Measurements from ENCODE around the gene KPNA4. TPM values are rescaled to one million over a fixed set of nuclear protein-coding genes. Genes with fewer than 3 reads are reported as not detected.
"Not testable (repeated sequence)": the region's sequence is repeated elsewhere in the genome, so short reads cannot be mapped to it uniquely, and the experiment has no call there.

KPNA4 gene
- total RNA-seq, 1 experiment from 2014 or later: 19.5 TPM

DNA sequence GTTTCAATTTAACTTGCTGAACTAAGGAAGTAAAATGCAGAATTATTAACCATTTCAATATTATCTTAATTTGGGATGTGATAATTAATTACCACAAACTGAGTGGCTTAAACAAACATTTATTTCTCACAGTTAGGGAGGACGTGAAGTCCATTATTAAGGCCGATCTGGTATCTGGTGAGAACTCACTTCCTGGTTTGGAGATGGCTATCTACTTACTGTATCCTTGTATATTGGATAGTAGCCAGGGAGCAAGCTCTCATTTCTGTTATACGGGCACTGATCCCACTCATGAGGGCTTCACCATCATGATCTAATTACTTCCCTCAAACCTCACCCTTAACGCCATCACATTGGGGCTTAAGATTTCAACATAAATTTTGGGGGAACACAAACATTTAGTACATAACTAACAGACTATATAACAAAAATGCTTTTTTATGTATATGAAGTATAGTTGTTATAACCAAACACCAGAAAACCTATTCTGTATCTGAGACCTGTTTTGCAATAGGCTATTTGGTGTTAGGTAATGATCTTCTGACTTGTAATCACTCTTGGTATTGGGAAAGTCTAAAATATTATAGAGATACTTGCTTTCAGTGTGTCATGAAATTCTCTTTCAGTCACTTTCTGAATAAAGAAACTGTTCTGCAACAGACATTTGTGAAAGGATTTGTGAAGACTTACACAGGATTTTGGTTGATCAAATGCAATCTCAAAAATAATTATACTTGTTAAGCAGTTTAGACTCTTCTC, 4.7 kb upstream of the KPNA4 start:
- no peak for DNase-seq (ENCODE audit: low spot score)

DNA sequence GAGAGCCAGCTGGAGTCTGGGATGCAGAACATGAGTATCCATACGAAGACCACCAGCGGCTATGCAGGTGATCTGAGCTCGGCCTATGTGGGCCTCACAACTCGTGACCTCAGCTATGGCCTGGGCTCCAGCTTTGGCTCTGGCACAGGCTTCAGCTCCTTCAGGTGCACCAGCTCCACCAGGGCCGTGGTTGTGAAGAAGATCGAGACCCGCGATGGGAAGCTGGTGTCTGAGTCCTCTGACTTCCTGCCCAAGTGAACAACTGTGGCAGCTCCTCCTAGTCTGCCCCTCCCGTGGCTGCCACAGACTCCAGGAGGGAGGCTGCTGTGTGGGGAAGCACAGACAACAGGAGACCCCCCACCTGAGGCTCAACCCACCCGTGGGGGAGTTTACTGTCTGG, 3.6 kb upstream of the KPNA4 start:
- no peak for DNase-seq (ENCODE audit: low spot score)

DNA sequence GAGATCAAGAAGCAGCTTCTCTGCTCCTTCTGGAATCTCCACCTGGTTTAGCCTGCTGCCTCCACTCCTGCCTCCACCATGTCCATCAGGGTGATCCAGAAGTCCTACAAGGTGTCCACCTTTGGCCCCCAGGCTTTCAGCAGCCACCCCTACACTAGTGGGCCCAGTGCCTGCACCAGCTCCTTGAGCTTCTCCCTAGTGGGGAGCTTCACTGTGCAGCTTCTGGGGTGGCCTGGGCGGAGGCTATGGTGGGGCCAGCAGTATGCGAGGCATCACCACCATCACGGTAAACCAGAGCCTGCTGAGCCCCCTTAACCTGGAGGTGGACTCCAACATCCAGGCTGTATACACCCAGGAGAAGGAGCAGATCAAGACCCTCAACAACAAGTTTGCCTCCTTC, 2.4 kb upstream of the KPNA4 start:
- DNase-seq (ENCODE audit: low spot score): no peak

DNA sequence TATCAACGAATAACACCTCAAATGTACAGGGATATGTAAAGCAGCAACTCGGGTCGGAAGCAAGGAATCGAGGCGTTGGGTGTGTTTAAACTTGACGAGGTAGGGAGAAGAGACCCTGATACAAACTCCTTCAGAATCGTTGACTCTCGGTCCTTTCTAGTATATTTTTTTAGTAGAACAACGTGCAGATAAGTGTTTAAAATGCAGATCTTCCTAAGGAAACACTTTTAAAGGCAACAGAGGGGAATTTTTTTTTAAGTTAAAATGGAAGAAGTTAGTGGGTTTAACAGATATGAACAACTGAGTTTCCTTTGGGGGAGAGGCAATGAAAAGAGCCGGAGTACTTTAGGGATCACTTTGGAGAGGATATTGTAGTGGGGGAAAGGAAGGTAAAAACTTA, 1.1 kb upstream of the KPNA4 start:
- no peak for DNase-seq (ENCODE audit: low spot score)

DNA sequence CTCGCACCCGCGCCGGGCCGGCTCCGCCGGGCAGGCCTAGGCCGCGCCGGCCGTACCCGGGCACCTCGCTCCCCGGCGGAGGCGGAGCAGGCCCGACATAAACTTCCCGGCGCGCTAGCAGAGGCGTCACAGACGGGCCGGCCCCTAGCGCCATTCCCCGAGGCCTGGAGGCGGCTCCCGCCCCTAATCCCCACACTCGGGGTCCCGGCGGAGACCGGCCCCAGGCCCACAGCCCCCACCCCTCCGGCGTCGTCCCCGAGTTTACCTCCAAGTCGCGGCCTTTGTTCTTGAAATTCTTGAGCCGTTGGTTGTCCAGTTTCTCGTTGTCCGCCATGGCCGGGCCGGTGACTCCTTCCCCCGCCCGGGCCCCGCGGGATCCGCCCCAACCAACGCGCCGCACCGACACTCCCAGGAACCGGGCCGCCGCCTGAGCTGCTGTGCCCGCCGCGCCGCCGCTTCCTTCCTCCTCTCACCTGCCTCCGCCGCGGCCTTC, 376 bp downstream of the KPNA4 start:
- peak; percentile 40 for DNase-seq (ENCODE audit: low spot score)

DNA sequence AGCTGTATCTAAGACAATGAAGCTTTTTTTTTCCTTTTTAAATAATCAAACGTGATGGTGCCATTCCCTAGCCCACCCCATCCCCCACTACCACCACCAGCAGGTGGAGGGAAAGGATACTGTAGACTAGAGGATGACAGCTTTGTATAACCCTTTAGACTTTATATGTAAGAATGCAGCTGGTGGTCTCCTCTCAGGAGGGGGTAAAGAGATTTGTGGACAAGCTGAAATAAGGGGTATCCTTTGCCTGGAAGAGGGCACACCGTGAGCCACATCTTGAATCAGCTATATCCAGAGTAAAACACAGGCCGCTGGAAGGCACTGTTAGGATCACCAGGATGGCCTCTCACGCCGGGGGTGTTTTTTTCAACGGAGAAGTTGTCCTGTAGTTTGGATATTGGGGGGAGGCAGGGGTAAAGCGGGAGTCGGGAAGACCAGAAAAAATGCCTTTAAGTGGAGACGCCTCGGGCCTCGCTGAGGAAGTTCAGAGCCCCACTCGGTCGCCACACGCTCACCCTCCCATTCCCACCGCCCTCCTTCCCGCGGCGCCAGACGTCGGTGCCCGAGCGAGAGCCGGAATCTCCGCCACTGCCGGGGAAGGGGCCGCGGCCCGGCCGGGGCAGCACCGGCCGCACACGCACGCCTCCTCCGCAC, 986 bp downstream of the KPNA4 start:
- no peak for DNase-seq (ENCODE audit: low spot score)

DNA sequence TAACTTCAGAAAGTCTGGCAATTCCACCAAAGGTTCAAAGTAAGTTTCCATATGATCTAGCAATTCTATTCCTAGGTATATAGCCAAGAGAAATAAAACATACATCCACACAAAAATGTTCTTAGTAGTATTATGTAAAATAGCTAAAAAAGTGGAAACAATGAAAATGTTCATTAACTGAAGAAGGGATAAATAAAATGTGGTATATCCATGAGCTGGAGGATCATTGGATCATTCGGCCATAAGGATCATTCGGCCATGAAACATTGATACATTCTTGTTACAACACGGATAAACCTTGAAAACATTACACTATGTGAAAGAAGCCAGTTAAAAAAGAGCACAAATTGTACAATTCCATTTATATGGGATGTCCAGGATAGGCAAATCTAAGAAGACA, 2.4 kb downstream of the KPNA4 start:
- DNase-seq (ENCODE audit: low spot score): no peak

DNA sequence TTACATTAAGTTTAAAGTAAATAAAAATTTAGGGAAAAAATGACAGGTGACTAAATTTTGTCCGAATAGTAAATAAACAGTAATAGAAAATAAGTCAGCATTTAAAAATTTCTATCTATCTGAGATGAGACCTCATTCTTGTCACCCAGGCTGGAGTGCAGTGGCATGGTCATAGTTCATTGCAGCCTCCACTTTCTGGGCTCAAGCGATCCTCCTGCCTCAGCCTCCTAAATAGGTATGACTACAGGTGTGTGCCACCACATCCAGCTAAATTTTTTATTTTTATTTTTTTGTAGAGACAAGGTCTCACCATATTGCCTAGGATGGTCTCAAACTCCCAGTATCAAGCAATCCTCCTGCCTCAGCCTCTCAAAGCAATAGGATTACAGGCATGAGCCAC, 7.8 kb downstream of the KPNA4 start:
- no peak for DNase-seq (ENCODE audit: low spot score)

DNA sequence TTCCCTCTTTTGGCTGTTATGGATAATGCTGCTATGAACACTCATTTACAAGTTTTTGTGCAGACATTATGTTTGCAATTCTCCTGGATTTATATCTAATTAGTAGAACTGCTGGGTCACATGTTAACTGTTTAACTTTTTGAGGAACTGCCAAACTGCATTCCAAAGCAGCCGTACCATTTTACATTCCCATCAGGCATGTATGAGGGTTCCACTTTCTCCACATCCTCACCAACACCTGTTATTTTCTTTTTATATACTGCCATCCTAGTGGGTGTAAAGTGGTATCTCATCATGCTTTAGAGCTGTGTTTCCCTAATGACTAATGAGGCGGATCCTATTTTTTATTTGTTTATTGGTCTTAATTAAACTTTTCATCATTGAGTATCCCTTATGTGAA, 9.2 kb downstream of the KPNA4 start:
- DNase-seq (ENCODE audit: low spot score): no peak

DNA sequence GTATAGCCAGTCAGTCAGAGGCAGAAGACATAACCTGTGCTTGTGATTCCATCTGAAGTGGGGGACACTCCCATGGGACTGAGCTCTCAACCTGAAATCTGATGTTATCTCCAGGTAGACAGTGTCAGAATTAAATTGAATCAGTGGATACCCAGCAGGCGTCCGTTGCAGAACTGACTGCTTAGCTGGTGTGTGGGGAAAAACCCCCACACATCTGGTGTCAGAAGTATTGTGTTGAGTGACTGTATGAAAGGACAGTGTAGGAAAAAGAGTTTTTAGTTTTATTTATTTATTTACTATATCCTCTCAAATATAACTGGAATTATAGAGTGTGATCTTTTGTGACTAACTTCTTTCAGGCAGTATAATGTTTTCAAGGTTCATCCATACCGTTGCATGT, 10.4 kb downstream of the KPNA4 start:
- DNase-seq (ENCODE audit: low spot score): no peak

DNA sequence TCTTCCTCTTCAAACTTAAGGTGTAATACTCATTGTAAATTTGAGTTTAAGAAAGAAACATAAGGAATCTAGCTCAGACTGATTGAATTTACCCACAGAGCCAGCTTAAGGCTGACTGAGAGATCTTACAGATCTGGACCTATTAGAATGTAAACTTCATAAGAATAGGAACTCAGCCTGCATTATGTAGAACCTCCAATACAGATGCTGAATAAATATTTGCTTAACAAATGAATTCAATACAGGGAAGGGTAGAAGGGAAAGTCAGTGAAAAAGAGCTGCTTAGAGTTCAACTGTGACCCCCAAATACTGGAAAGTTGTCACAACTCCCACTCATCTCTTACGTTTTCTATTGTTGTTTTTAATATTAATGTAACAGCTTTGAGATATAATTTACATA, 11.5 kb downstream of the KPNA4 start:
- no peak for DNase-seq (ENCODE audit: low spot score)

DNA sequence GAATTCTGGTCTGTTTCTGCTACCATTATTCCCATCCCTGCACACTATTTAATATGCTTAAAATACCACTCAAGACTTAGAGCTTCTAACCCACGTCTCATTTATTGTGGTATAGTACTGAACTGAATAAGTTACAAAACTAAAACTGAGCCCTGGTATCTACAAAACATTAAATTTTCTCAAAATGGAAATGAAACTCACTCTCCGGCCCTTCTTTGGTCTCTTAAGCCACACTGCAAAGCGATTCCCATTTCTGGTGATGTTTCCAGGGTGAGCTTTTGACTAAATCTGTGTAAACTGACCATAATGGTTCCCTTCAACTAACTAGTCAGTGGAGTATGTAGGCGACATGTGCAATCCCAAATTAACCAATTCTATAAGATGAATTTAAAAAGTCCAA, 18.6 kb downstream of the KPNA4 start:
- DNase-seq (ENCODE audit: low spot score): no peak

DNA sequence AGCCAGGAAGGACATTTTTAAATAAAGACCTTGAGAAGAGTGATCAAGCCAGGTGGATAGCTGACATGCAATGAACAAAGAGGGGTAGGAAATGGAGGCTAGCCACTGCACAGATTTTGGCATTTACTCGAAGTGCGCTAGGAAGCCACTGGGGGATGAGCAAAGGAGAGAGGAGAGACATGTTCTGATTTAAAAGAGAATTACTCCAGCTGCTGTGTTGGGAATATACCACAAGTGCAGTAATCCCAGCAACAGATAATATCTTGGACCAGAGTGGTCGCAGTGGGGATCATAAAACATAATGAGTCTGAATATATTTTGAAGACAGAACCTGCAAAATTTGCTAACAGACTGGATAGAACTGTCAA, 19.9 kb downstream of the KPNA4 start:
- no peak for DNase-seq (ENCODE audit: low spot score)

DNA sequence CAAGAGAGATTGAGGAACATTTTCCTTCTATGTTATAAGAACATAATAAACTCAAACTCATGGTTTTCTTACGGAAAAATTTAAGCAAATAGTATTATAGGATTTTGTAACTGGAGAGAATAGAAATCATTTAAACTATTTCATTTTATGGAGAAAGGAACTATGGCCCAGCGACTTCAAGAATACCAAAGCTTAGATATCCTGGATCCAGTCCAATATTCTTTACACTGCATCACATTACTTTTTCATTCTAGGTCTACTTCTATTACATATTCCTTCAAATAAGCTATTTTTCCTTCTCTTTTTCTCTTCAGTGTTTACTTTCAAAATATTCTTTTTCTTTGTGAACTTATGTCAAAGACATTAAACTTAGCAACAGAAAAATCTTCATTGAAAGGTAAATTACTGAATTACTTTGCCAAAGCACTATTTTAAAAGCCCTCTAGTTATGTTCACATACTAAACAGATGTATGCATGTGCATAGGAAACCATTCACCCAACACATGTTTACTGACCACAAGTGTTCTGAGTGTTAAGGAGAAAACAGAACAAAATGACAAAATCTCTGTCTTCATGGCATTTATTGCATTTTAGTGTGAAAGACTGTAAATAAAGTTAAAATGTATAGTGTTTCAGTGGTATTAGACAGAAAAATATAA, 20.4 kb downstream of the KPNA4 start:
- DNase-seq (ENCODE audit: low spot score): no peak

DNA sequence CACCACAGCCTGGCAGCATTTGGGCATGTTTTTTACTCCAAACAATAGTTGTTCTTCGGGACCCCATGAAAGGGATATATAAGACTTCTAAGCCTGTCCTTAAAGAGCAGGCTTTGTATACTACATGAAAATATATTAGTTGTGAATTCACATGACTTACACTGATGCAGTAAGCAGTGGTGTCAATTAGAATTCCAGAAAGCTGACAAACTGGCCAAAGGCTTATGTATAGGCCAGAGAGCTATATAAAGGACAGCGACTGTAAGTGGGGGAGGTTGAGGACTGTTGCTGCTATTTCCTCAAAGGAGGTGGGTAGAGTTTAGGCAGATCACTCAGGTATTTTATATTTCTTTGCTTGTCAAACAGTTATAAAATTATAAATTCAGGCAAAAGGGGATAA, 24.8 kb downstream of the KPNA4 start:
- no peak for DNase-seq (ENCODE audit: low spot score)

DNA sequence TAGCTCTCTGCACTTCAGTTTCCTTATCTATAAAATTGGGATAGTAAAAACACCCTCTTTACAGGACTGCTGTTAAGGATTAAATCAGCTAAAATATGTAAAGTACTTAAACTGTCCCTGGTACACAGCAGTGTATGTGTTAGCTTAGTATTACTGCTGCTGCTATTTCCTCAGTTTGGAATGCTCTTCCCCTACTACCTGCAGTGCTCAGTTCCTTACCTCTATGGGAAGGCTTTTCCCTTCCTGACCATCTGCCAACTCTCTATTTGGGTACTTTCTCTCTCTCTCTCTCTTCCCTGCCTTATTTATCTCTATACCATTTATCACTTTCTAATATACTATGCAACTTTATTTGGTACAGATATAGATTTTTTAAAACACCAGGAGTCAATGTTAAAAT, 26.5 kb downstream of the KPNA4 start:
- DNase-seq (ENCODE audit: low spot score): no peak

DNA sequence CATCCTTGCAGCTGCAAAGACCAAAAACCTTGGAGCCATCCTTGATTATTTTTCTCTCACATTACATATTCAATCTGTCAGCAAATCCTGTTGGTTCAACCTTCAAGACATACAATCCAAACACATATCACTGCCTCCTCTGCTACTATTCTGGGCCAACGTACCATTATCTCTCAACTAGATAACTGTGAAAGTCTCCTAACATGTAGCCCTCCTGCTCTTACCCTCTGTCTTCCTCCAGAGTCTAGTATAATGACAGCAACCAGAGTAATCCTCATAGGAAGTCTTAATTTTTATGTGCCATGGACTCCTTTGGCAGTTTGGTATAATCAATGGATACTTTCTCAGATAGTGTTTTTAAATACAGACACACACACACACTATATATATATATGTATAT, 27.6 kb downstream of the KPNA4 start:
- no peak for DNase-seq (ENCODE audit: low spot score)

DNA sequence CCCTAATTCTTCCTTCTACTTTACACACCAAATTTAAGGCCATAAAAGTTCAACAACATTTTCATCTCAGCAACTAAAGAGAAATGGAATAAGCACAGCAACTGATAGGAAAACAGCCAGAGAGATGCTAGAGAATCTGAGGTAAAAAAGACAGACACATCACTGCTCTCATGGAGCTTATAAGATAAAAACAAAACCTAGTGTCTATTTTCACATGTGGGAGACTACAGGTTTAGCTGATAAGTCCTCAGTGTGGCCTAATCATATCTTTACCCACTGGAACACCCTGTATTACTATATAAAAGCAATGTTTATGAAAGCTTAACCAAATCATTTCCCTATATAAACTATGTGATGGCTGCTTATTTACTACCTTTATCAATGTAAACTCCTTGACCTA, 33.0 kb downstream of the KPNA4 start:
- DNase-seq (ENCODE audit: low spot score): no peak

DNA sequence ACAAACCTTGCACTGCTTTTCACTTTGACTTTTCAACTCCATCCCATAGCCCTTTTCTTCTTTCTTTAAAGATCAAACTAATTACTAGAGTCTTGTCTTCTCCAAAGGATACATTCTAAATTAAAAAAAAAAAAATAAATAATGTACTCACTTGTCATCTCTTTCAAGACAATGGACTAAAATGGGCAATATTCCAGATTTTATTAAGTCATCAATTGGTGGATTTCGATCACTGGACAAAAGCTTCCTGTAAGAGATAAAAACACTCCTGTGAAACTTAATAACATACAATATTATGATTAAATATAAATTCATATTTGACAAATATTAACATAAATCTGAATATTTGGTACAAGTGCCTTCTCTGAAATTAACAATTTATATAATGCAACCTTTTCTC, 34.1 kb downstream of the KPNA4 start:
- no peak for DNase-seq (ENCODE audit: low spot score)

DNA sequence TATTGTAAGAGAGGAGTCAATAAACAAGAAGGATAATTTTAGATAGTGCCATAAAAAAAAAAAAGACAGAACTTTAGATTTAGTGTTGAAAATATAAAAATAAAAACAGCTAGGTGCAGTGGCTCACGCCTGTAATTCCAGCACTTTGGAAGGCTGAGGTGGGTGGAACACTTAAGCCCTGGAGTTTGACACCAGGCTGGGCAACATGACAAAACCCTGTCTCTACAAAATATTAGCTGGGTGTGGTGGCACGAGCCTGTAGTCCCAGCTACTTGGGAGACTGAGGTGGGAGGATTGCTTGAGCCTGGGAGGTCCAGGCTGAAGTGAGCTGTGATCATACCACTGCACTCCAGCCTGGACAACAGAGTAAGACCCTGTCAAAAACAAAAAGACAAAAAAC, 49.0 kb downstream of the KPNA4 start:
- DNase-seq (ENCODE audit: low spot score): not testable (repeated sequence)

DNA sequence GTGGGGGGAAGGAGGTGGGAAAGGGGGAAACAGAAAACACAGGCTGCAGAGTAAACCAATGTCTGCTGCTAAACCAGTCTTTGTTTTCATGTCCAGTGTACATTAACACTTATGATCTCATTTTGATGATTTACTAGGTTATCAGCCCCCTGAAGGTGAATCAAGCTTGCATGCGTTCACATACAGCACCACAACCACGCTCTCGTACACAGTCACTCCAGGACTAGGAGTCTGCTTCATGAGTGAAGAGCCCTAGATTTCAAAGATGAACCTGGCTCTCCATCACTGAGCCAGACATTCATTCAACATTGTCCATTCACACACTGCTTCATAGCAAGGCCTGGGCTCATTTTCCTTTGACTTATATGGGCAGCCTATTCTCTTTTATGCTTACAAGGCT, 64.0 kb downstream of the KPNA4 start:
- DNase-seq (ENCODE audit: low spot score): no peak

DNA sequence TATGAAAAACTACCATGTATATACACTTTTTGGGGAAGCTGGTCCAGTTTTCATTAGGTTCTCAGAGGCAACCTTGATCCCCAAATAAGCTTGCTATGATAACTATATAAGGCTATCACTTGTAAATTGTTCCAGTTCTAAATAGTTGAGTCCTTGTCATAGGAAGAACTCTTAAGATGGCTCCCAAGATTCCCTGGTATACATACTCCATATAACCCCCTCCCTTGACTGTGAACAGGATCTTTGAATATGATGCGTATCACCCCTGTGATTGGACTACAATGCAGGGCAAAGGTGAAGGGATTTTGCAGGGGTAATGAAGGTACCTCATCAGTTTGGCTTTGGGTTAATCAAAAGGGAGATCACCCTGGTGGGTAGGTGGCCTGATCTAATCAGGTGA, 67.2 kb downstream of the KPNA4 start:
- DNase-seq (ENCODE audit: low spot score): no peak

DNA sequence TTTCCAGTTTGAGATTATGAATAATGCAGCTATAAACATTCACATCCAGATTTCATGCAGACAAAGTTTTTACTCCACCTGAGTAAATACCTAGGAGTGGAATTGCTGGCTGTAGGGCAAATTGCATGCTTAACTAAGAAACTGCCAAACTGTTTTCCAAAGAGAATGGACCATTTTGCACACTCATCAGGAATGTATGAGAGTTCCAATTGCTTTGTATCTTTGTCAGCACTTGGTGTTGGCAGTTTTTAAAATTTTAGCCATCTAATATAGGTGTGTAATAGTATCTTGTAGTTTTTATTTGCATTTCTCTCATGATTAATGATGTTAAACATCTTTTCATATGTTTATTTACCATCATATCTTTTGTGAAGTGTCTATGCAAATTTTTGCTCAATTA, 75.2 kb downstream of the KPNA4 start:
- no peak for DNase-seq (ENCODE audit: low spot score)
